Chondrocyte (in vitro differentiated cells): ENCODE measurements around the gene MAPK10. TPM values are rescaled to one million over a fixed set of nuclear protein-coding genes. Genes with fewer than 3 reads are reported as not detected.

ENCODE experiments used
- DNase-seq: peaks from one replicate; pipeline ENCODE4 v3.0.0; 2021; ENCODE audit warnings: mixed read lengths, low spot score
- H3K27ac Mint-ChIP-seq: one replicate; pipeline ENCODE4 v1.8.0; 2021; ENCODE audit warnings: mild to moderate bottlenecking, moderate library complexity, mixed read lengths; ENCODE audit not compliant: unreplicated experiment
- H3K27me3 Mint-ChIP-seq: 2 replicates; pipeline ENCODE4 v1.8.0; 2021; ENCODE audit warnings: low read depth, mixed read lengths
- H3K36me3 Mint-ChIP-seq: 2 replicates; pipeline ENCODE4 v1.8.0; 2021; ENCODE audit warnings: low read depth, mixed read lengths
- H3K4me1 Mint-ChIP-seq: 2 replicates; pipeline ENCODE4 v1.8.0; 2021; ENCODE audit warnings: low read depth, mild to moderate bottlenecking, mixed read lengths
- H3K4me3 Mint-ChIP-seq: one replicate; pipeline ENCODE4 v1.8.0; 2021; ENCODE audit warnings: mild to moderate bottlenecking, moderate library complexity, mixed read lengths; ENCODE audit not compliant: unreplicated experiment
- H3K9me3 Mint-ChIP-seq: 2 replicates; pipeline ENCODE4 v1.8.0; 2021; ENCODE audit warnings: low read depth, mixed read lengths
- CTCF ChIP-seq: fragments of 200-600 bp; sonication (generic); IDR thresholded peaks from 2 replicates; pipeline ENCODE4 v1.5.0; 2021; ENCODE audit warnings: antibody characterized with exemption, mild to moderate bottlenecking, moderate library complexity
- total RNA-seq: library from RNA; stranded (reverse); gene quantifications from 3 replicates; pipeline ENCODE4 v1.2.1, GENCODE V29; 2021

MAPK10 gene
- total RNA-seq, 1 donor from 2014 or later: 14.1 TPM

DNA sequence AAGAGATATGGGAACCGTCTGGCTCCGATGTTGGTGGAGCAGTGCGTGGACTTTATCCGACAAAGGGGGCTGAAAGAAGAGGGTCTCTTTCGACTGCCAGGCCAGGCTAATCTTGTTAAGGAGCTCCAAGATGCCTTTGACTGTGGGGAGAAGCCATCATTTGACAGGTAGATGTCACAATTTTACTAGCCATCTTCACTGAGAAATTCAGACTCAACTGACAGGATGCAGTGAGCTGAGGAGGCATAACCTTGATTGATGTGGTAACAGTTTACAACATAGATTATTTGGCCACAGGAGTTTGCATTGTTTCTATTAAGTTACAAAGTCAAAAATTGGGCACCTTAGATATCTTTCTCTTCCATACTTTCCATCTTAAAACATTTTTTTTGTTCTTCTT, 417.7 kb downstream of the MAPK10 start:
- peaks cover 12% of the 10 kb centered on the region for H3K4me1 Mint-ChIP-seq
- H3K4me3 Mint-ChIP-seq: no peak overlapping the region
- H3K27ac Mint-ChIP-seq: no peak overlapping the region
- no peak for DNase-seq
- no peak for TF ChIP-seq CTCF
- peaks cover 5% of the 10 kb centered on the region for H3K36me3 Mint-ChIP-seq
- H3K27me3 Mint-ChIP-seq: no peaks in the 10 kb centered on the region
- H3K9me3 Mint-ChIP-seq: peaks cover 3% of the 10 kb centered on the region

DNA sequence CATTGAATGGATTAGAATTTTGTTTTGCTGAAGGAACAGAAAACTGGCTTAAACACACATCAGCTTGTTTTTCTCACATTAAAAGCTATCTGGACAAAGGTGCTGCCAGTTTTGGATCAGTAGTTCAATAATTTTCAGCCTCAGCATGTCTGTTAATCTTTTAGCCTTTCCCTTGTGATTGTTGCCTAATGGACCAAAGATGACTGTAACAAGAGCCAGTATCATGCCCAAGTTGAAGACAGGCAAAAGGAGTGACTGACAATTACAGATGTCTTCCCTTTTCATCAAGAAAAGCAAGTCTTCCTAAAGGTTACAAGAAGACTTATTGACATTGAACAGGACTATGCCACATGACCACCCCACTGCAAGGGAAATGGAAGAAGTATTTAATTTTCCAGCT, 419.7 kb downstream of the MAPK10 start:
- TF ChIP-seq CTCF: no peak
- H3K27ac Mint-ChIP-seq: no peak overlapping the region
- DNase-seq: no peak
- H3K27me3 Mint-ChIP-seq: no peaks in the 10 kb centered on the region
- H3K4me1 Mint-ChIP-seq: peaks cover 8% of the 10 kb centered on the region
- H3K36me3 Mint-ChIP-seq: peaks cover 7% of the 10 kb centered on the region
- peaks cover 3% of the 10 kb centered on the region for H3K9me3 Mint-ChIP-seq
- no peak overlapping the region for H3K4me3 Mint-ChIP-seq

Other genes starting within 250 kb of the MAPK10 start
- gene PTPN13, start 234.3 kb upstream of the MAPK10 start, total RNA-seq: 32.9 to 38.9 TPM (median 38.0 TPM) in 3 replicates